OCI-LY1 (cell line): ENCODE data around the gene PPP2R3C.

Experiments used
- EZH2 ChIP-seq: fragments of 200-600 bp; sonication (generic), shearing (Covaris generic); IDR thresholded peaks from 2 replicates; pipeline ENCODE4 v1.8.0; 2017; ENCODE audit warnings: borderline replicate concordance, mixed run types, mild to moderate bottlenecking, antibody characterized with exemption, low read length, moderate library complexity, mixed read lengths
- TF ChIP-seq, protein P1 (sequence below): fragments of 200-600 bp; sonication (generic), shearing (Covaris generic); IDR thresholded peaks from 2 replicates; pipeline ENCODE4 v1.5.1; 2017; ENCODE audit warnings: mild to moderate bottlenecking, antibody characterized with exemption, low read length, moderate library complexity, mixed read lengths

DNA sequence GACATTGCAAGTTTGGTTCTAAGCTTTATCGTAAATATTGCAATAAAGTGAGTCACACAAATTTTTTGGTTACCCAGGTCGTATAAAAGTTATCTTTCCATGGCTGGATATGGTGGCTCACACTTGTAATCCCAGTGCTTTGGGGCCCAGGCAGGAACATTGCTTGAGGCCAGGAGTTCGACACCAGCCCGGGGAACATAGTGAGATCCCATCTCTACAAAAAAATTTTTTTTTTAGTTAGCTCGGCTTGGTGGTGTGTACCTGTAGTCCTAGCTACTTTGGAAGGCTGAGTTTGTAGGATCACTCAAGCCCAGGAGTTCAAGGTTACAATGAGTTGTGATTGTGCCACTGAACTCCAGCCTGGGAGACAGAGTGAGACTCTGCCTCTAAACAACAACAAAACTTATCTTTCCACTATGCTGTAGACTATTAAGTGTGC is 24.9 kb upstream of the PPP2R3C start:
- TF ChIP-seq, protein P1, sequence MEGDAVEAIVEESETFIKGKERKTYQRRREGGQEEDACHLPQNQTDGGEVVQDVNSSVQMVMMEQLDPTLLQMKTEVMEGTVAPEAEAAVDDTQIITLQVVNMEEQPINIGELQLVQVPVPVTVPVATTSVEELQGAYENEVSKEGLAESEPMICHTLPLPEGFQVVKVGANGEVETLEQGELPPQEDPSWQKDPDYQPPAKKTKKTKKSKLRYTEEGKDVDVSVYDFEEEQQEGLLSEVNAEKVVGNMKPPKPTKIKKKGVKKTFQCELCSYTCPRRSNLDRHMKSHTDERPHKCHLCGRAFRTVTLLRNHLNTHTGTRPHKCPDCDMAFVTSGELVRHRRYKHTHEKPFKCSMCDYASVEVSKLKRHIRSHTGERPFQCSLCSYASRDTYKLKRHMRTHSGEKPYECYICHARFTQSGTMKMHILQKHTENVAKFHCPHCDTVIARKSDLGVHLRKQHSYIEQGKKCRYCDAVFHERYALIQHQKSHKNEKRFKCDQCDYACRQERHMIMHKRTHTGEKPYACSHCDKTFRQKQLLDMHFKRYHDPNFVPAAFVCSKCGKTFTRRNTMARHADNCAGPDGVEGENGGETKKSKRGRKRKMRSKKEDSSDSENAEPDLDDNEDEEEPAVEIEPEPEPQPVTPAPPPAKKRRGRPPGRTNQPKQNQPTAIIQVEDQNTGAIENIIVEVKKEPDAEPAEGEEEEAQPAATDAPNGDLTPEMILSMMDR, result no peak
- TF ChIP-seq EZH2, result no peak
